ENCODE measurements around the gene UBAC2.
A peak's percentile ranks its signal among the peaks of the same experiment; 100 is the strongest.

UBAC2 gene

DNA sequence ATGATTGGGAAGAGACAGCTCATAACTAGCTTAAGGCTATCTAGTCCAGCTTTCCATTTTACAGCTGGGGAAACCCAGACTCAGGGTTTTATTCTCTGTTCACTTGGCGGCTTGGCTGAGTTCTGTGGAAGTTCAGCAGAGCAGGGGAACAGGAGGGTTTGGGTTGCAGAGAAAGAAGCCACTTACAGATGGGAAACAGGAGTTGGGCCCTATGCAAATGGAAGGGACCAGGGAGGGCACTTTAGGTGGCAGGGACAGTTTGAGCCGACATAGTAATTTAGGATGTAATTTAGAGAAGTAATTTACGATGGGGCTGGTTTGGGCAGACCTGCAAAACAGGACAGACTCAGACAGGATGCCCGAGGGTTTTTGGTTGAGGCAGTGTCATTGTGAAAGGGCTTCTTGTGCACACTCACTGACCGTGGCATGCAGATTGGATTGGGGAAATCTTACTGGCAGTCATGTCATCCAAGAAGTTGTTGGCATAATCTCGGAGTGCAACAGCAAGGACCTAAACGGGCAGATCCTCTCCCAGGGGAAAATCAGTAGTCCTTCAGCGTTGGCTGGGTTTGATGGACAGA, 153.8 kb downstream of the UBAC2 start:
- Mint-ChIP-seq H3K4me3 (peak overlapping the region; percentile 73 to 82), H3K27ac (peak overlapping the region; percentile 96), H3K27me3 (no peaks in the 10 kb centered on the region), H3K36me3 (peaks cover 34 to 69% of the 10 kb centered on the region in 2 donors), H3K4me1 (peaks cover 69 to 86% of the 10 kb centered on the region in 2 donors), H3K9me3 (no peaks in the 10 kb centered on the region)
- ATAC-seq (replicated peaks) = peak; percentile 81 to 82
- DNase-seq = peak; percentile 83

- H3K27ac Mint-ChIP-seq = peak overlapping the region; percentile 96
- no peaks in the 10 kb centered on the region for H3K9me3 Mint-ChIP-seq
- peaks cover 38 to 70% of the 10 kb centered on the region in 2 donors for H3K36me3 Mint-ChIP-seq
- DNase-seq = no peak
- peak overlapping the region; percentile 71 to 72 for H3K4me3 Mint-ChIP-seq
- ATAC-seq (replicated peaks) = no peak
- no peaks in the 10 kb centered on the region for H3K27me3 Mint-ChIP-seq
- H3K4me1 Mint-ChIP-seq = peaks cover 73 to 92% of the 10 kb centered on the region in 2 donors
Observed at GRCh38 chr13:99355267-99356011, 154.8 kb downstream of the UBAC2 start.

DNA sequence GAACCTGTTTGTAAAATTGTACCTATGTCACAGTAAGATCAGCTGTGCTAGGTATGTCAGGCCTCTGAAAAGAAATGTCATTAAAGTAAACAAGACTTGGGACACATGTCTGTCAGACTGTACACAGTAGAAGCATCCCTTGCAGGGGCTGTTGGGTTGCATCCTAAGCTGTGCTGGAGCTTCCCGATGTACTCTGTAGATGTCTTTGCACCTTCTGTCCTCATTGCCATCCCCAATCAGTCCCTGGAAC, 155.3 kb downstream of the UBAC2 start:
- ATAC-seq (replicated peaks) = no peak
- H3K9me3 Mint-ChIP-seq = no peaks in the 10 kb centered on the region
- DNase-seq = no peak
- peaks cover 40 to 70% of the 10 kb centered on the region in 2 donors for H3K36me3 Mint-ChIP-seq
- H3K27me3 Mint-ChIP-seq = no peaks in the 10 kb centered on the region
- H3K4me3 Mint-ChIP-seq = peak overlapping the region; percentile 71 to 72
- H3K4me1 Mint-ChIP-seq = peaks cover 73 to 93% of the 10 kb centered on the region in 2 donors
- peak overlapping the region; percentile 96 for H3K27ac Mint-ChIP-seq

- DNase-seq (no peak), ATAC-seq (replicated peaks) (peak; percentile 46 to 56)
- no peaks in the 10 kb centered on the region for H3K27me3 Mint-ChIP-seq
- H3K4me1 Mint-ChIP-seq = peaks cover 73 to 93% of the 10 kb centered on the region in 2 donors
- H3K9me3 Mint-ChIP-seq = no peaks in the 10 kb centered on the region
- peaks cover 42 to 73% of the 10 kb centered on the region in 2 donors for H3K36me3 Mint-ChIP-seq
- H3K27ac Mint-ChIP-seq = peak overlapping the region; percentile 96
- peak overlapping the region; percentile 71 to 72 for H3K4me3 Mint-ChIP-seq
Observed at GRCh38 chr13:99356262-99357091, 155.8 kb downstream of the UBAC2 start.

- H3K9me3 Mint-ChIP-seq = no peaks in the 10 kb centered on the region
- H3K27ac Mint-ChIP-seq = peak overlapping the region; percentile 96
- ATAC-seq (replicated peaks) (no peak), DNase-seq (no peak)
- peaks cover 46 to 72% of the 10 kb centered on the region in 2 donors for H3K36me3 Mint-ChIP-seq
- peak overlapping the region; percentile 71 to 72 for H3K4me3 Mint-ChIP-seq
- H3K4me1 Mint-ChIP-seq = peaks cover 71 to 91% of the 10 kb centered on the region in 2 donors
- H3K27me3 Mint-ChIP-seq = no peaks in the 10 kb centered on the region
Observed at GRCh38 chr13:99357131-99357596, 156.5 kb downstream of the UBAC2 start.

DNA sequence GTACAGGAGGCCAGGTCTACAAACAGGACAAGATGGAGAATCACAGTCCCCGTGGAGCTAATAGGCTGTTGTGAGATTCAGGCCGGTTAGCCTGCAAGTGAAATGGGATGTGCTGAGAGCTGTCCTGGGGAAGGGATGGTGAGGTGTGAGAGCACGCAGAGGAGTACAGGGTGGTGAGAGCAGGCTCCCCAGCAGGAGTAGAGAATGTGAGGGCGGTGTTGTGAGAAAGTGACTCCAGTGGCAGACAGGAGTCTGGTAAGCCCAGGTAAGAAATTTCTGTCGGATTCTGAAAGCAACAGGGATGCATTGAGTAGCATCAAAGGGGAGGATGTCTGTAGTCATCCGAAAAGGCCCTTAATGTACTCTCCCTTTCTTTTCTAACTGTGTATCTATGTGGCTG, 157.3 kb downstream of the UBAC2 start:
- Mint-ChIP-seq H3K27ac (peak overlapping the region; percentile 84), H3K27me3 (no peaks in the 10 kb centered on the region), H3K36me3 (peaks cover 42 to 68% of the 10 kb centered on the region in 2 donors), H3K4me3 (no peak overlapping the region), H3K4me1 (peaks cover 70 to 91% of the 10 kb centered on the region in 2 donors), H3K9me3 (no peaks in the 10 kb centered on the region)
- no peak for ATAC-seq (replicated peaks)
- DNase-seq = no peak

GRCh38 chr13:99359528-99359927, 158.9 kb downstream of the UBAC2 start:
- Mint-ChIP-seq H3K27me3 (no peaks in the 10 kb centered on the region), H3K9me3 (no peaks in the 10 kb centered on the region), H3K27ac (peak overlapping the region; percentile 86), H3K4me3 (peak overlapping the region in 1 of 2 donors; percentile 34), H3K4me1 (peaks cover 67 to 94% of the 10 kb centered on the region in 2 donors), H3K36me3 (peaks cover 43 to 64% of the 10 kb centered on the region in 2 donors)
- DNase-seq = no peak
- no peak for ATAC-seq (replicated peaks)

- Mint-ChIP-seq H3K27me3 (no peaks in the 10 kb centered on the region), H3K4me1 (peaks cover 61 to 89% of the 10 kb centered on the region in 2 donors), H3K4me3 (no peak overlapping the region), H3K36me3 (peaks cover 40 to 60% of the 10 kb centered on the region in 2 donors), H3K9me3 (no peaks in the 10 kb centered on the region), H3K27ac (no peak overlapping the region)
- ATAC-seq (replicated peaks) (no peak), DNase-seq (no peak)
Observed at GRCh38 chr13:99360696-99361095, 160.0 kb downstream of the UBAC2 start.

GRCh38 chr13:99361197-99361596, 160.5 kb downstream of the UBAC2 start:
- DNase-seq = no peak

DNA sequence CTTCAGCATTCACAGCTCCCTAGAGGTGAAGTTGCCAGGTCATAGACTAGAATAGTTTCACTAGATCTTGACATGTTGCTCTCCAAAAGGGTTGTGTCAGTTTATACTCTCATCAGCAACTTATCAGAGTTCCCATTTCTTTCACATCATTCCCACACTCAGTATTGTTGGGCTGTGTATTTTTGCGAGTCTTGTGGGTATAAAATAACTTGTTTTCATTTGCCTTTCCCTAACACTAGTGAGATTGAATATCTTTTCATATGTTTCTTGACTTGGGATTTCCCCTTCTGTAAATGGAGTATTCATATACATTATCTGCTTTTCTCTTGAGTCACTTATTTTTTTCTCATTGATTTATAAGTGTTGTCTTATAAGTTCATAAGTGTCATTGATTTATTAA, 161.7 kb downstream of the UBAC2 start:
- H3K36me3 Mint-ChIP-seq = peaks cover 39 to 57% of the 10 kb centered on the region in 2 donors
- H3K9me3 Mint-ChIP-seq = no peaks in the 10 kb centered on the region

More at GRCh38 chr13:99361197-99361596, 160.5 kb downstream of the UBAC2 start:
- Mint-ChIP-seq H3K4me1 (peaks cover 61 to 89% of the 10 kb centered on the region in 2 donors), H3K36me3 (peaks cover 39 to 60% of the 10 kb centered on the region in 2 donors), H3K4me3 (no peak overlapping the region), H3K27ac (no peak overlapping the region), H3K9me3 (no peaks in the 10 kb centered on the region), H3K27me3 (no peaks in the 10 kb centered on the region)
- no peak for ATAC-seq (replicated peaks)

GRCh38 chr13:99363391-99363790, 162.7 kb downstream of the UBAC2 start:
- Mint-ChIP-seq H3K4me1 (peaks cover 62 to 90% of the 10 kb centered on the region in 2 donors), H3K36me3 (peaks cover 43 to 59% of the 10 kb centered on the region in 2 donors), H3K9me3 (no peaks in the 10 kb centered on the region), H3K27me3 (no peaks in the 10 kb centered on the region), H3K27ac (no peak overlapping the region), H3K4me3 (peak overlapping the region in 1 of 2 donors; percentile 6)
- ATAC-seq (replicated peaks) (no peak), DNase-seq (no peak)

More for the DNA sequence above, 161.7 kb downstream of the UBAC2 start:
- DNase-seq (no peak), ATAC-seq (replicated peaks) (no peak)
- H3K27me3 Mint-ChIP-seq = no peaks in the 10 kb centered on the region
- H3K27ac Mint-ChIP-seq = peak overlapping the region; percentile 70
- H3K4me1 Mint-ChIP-seq = peaks cover 58 to 89% of the 10 kb centered on the region in 2 donors
- H3K4me3 Mint-ChIP-seq = no peak overlapping the region

DNA sequence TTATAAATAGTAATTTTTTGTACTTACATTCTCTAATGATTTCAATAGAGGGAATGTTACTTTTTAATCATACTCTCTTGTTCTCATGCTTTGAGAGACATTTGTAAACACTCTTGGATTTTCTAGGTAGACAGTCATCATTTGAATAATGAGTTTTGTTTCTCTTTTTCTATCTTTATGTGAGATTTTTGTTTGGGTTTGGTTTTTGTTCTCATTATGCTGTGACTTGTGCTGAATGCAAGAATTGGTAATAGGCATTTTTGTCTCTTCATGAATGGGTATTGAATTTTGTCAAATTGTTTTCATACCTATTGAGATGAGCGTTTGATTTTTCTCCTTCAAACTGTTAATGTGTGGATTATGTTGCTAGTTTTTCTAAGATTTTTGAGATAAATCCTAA, 163.3 kb downstream of the UBAC2 start:
- ATAC-seq (replicated peaks) = no peak
- no peak for DNase-seq
- Mint-ChIP-seq H3K9me3 (no peaks in the 10 kb centered on the region), H3K27ac (peak overlapping the region; percentile 77), H3K27me3 (no peaks in the 10 kb centered on the region), H3K4me3 (peak overlapping the region in 1 of 2 donors; percentile 26), H3K4me1 (peaks cover 58 to 87% of the 10 kb centered on the region in 2 donors), H3K36me3 (peaks cover 38 to 59% of the 10 kb centered on the region in 2 donors)

GRCh38 chr13:99366075-99366987, 165.7 kb downstream of the UBAC2 start:
- Mint-ChIP-seq H3K36me3 (peaks cover 35 to 59% of the 10 kb centered on the region in 2 donors), H3K27ac (peak overlapping the region; percentile 77), H3K4me1 (peaks cover 49 to 78% of the 10 kb centered on the region in 2 donors), H3K27me3 (no peaks in the 10 kb centered on the region), H3K9me3 (no peaks in the 10 kb centered on the region), H3K4me3 (peak overlapping the region; percentile 57 to 76)
- DNase-seq (no peak), ATAC-seq (replicated peaks) (peak; percentile 95 to 96)

All from stimulated activated naive B cell treated with anti-CD40 and anti-IgM and Interleukin-4, amounts not matched to agents 10 μg/mL and 1 μg/mL and 100 μg/mL, for 72 hours (primary cell).